Measurements from ENCODE around the gene RNF167. TPM values are rescaled to one million over a fixed set of nuclear protein-coding genes. Genes with fewer than 3 reads are reported as not detected.

Gene RNF167
- total RNA-seq, 1 donor from 2014 or later = 90.4 TPM

DNA sequence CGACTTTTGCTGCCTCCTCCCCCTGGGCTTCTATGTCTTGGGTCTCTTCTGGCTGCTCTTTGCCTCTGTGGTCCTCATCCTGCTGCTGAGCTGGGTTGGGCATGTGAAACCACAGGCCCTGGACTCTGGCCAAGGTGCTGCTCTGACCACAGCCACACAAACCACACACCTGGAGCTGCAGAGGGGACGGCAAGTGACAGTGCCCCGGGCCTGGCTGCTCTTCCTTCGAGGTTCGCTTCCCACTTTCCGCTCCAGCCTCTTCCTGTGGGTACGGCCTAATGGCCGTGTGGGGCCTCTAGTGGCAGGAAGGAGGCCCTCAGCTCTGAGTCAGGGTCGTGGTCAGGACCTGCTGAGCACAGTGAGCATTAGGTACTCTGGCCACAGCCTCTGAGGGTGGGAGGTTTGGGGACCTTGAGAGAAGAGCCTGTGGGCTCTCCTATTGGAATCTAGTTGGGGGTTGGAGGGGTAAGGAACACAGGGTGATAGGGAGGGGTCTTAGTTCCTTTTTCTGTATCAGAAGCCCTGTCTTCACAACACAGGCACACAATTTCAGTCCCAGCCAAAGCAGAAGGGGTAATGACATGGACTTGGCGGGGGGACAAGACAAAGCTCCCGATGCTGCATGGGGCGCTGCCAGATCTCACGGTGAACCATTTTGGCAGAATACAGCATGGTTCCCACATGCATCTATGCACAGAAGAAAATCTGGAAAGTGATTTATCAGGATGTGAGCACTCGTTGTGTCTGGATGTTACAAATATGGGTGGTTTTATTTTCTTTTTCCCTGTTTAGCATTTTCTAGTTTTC lies 5.7 kb upstream of the RNF167 start:
- H3K4me1 Mint-ChIP-seq = peaks cover 24% of the 10 kb centered on the region
- no peaks in the 10 kb centered on the region for H3K27me3 Mint-ChIP-seq (ENCODE audit: low read depth)
- DNase-seq (ENCODE audit: low read depth, low spot score) = no peak
- H3K27ac Mint-ChIP-seq (ENCODE audit: unreplicated experiment) = no peak overlapping the region
- no peaks in the 10 kb centered on the region for H3K9me3 Mint-ChIP-seq
- peaks cover 8% of the 10 kb centered on the region for H3K36me3 Mint-ChIP-seq (ENCODE audit: low read depth)
- peak overlapping the region; percentile 79 for H3K4me3 Mint-ChIP-seq
- TF ChIP-seq, protein P1, sequence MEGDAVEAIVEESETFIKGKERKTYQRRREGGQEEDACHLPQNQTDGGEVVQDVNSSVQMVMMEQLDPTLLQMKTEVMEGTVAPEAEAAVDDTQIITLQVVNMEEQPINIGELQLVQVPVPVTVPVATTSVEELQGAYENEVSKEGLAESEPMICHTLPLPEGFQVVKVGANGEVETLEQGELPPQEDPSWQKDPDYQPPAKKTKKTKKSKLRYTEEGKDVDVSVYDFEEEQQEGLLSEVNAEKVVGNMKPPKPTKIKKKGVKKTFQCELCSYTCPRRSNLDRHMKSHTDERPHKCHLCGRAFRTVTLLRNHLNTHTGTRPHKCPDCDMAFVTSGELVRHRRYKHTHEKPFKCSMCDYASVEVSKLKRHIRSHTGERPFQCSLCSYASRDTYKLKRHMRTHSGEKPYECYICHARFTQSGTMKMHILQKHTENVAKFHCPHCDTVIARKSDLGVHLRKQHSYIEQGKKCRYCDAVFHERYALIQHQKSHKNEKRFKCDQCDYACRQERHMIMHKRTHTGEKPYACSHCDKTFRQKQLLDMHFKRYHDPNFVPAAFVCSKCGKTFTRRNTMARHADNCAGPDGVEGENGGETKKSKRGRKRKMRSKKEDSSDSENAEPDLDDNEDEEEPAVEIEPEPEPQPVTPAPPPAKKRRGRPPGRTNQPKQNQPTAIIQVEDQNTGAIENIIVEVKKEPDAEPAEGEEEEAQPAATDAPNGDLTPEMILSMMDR (conservative IDR thresholded peaks at IDR 0.05) = peak; percentile 29

DNA sequence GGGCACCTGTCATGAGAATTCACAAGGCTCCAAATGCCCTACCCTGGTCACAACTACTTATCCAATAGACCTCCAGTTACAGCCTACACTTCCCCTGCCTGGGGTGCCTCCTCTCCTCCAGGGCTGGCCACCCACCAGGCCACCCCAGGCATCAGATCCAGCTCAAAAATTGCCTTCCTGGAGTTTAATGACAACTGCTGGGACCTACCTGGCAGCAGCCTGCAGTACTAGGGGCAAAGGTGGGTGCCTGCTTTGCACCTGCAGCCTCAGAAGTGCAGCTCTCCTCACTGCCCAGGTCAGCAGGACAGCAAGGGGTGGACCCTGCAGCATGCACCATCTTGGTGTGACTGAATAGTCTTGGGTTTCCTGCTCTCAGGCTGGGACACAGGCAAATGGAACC lies 4.4 kb upstream of the RNF167 start:
- H3K36me3 Mint-ChIP-seq (ENCODE audit: low read depth) = peaks cover 10% of the 10 kb centered on the region
- TF ChIP-seq, protein P1 (conservative IDR thresholded peaks at IDR 0.05) = no peak
- no peaks in the 10 kb centered on the region for H3K9me3 Mint-ChIP-seq
- peaks cover 31% of the 10 kb centered on the region for H3K4me1 Mint-ChIP-seq
- no peak overlapping the region for H3K27ac Mint-ChIP-seq (ENCODE audit: unreplicated experiment)
- DNase-seq (ENCODE audit: low read depth, low spot score) = no peak
- H3K4me3 Mint-ChIP-seq = peak overlapping the region; percentile 78
- peaks cover 6% of the 10 kb centered on the region for H3K27me3 Mint-ChIP-seq (ENCODE audit: low read depth)

DNA sequence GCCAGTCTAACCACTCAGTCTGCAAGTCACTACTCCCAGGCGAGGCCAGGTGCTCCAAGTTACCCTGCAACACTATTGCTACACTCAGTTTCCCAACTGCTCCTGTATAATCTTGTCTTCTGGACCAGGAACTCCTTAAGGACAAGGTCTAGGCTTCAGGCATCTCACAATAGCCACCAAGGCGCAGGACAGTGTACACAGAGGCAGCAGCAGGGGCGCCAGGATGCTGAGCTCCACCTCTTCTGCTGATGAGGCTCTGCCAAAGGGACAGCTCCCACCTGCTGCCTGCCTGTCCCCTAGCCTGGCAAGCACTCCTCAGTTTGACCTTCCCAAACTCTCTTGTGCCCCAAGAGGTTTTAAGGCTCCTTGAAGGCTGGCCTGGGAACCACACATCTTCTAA lies 3.6 kb upstream of the RNF167 start:
- peak overlapping the region; percentile 78 for H3K4me3 Mint-ChIP-seq

DNA sequence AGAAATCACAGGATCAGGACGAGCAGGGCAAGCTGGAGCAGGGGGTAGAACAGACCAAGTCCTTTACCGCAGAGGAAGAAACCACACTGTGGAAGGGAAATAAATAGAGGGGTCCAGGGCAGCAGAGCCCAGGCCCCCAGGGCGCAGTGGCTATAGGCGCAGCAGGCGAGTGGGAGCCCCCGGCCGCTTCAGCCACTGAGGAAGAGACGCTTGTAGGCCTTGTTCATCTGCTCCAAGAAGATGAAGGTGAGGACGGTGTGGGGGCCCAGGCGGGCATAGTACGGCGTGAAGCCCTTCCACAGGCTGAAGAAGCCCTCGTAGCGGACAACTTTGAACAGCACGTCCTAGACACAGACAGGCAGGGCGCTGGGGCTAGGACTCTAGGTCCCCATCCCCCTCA lies 2.5 kb upstream of the RNF167 start:
- Mint-ChIP-seq H3K36me3 (ENCODE audit: low read depth) (peaks cover 10% of the 10 kb centered on the region), H3K27me3 (ENCODE audit: low read depth) (peaks cover 6% of the 10 kb centered on the region), H3K4me3 (peak overlapping the region; percentile 96), H3K4me1 (peaks cover 44% of the 10 kb centered on the region), H3K27ac (ENCODE audit: unreplicated experiment) (no peak overlapping the region), H3K9me3 (no peaks in the 10 kb centered on the region)
- DNase-seq (ENCODE audit: low read depth, low spot score) = no peak
- TF ChIP-seq, protein P1 (conservative IDR thresholded peaks at IDR 0.05) = no peak

More for the DNA sequence above, 3.6 kb upstream of the RNF167 start:
- Mint-ChIP-seq H3K27ac (ENCODE audit: unreplicated experiment) (no peak overlapping the region), H3K27me3 (ENCODE audit: low read depth) (peaks cover 6% of the 10 kb centered on the region), H3K4me1 (peaks cover 37% of the 10 kb centered on the region), H3K9me3 (no peaks in the 10 kb centered on the region), H3K36me3 (ENCODE audit: low read depth) (peaks cover 7% of the 10 kb centered on the region)
- TF ChIP-seq, protein P1 (conservative IDR thresholded peaks at IDR 0.05) = no peak
- no peak for DNase-seq (ENCODE audit: low read depth, low spot score)

DNA sequence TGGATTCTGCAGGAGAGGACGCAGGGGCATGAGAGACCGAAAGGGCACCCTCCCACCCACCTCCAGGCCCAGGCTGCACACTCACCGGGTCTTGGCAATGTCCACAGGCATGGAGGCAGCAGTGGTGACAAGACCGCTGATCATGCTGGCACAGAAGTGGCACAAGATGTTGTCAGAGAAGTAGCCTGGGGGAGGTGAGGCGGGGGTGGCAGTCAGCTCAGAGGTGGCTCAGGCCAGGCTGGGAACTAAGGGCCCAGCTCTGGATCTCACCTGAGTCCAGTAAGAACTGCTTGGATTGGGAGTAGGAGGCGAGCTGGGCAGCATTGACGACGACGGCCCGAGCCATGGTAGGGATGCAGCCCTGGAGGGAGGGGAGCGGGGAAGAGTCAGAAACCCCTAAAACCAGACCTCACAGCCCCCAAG lies 2.0 kb upstream of the RNF167 start:
- peak overlapping the region; percentile 12 for H3K27ac Mint-ChIP-seq (ENCODE audit: unreplicated experiment)
- peaks cover 10% of the 10 kb centered on the region for H3K36me3 Mint-ChIP-seq (ENCODE audit: low read depth)
- TF ChIP-seq, protein P1 (conservative IDR thresholded peaks at IDR 0.05) = no peak
- H3K9me3 Mint-ChIP-seq = no peaks in the 10 kb centered on the region
- no peak for DNase-seq (ENCODE audit: low read depth, low spot score)
- peak overlapping the region; percentile 96 for H3K4me3 Mint-ChIP-seq
- peaks cover 47% of the 10 kb centered on the region for H3K4me1 Mint-ChIP-seq
- peaks cover 6% of the 10 kb centered on the region for H3K27me3 Mint-ChIP-seq (ENCODE audit: low read depth)
